Tibial nerve (tissue), 4 donors: ENCODE results near the gene PRR20E.

ENCODE experiments used
- EP300 ChIP-seq, 2 donors: sonication (generic); formaldehyde crosslinking; IDR thresholded peaks; one replicate each; pipeline ENCODE4 v1.6.1; 2017; ENCODE audit warnings: antibody characterized with exemption in 2 of 2, mild to moderate bottlenecking in 1 of 2
- POLR2A ChIP-seq, 2 donors: fragments of 450-650 bp; IDR thresholded peaks; one replicate each; pipeline ENCODE4 v1.6.1; 2017; ENCODE audit warnings: antibody characterized with exemption in 2 of 2, mild to moderate bottlenecking in 2 of 2, moderate library complexity in 2 of 2
- TF ChIP-seq, protein P1 (sequence below), 5 experiments: fragments of 200-600 bp in 3 of 5; fragments of 450-650 bp in 2 of 5; sonication (generic) in 3 of 5; IDR thresholded peaks; one replicate each; pipeline ENCODE4 v1.5.1; 2016 to 2019; ENCODE audit warnings: antibody characterized with exemption in 5 of 5, mild to moderate bottlenecking in 3 of 5, moderate library complexity in 2 of 5

DNA sequence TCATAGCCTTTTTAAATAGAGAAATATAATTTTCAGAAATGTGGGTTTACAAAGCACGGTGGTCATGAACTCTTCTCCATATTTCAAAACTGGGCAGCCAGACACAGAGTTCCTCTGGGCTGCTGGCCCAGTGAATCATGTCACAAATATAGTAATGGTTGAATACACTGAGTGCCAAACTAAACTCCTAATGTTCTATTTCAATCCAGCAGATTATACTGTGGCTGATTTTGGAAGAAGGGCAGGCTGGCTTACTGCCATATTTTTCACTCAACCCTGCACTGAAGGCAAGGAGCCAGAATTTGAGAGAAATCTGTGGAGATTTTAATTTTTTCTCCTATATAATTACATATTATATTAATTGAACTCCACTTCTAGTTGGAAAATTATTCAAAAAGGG, 43.3 kb upstream of the PRR20E start:
- TF ChIP-seq, protein P1, sequence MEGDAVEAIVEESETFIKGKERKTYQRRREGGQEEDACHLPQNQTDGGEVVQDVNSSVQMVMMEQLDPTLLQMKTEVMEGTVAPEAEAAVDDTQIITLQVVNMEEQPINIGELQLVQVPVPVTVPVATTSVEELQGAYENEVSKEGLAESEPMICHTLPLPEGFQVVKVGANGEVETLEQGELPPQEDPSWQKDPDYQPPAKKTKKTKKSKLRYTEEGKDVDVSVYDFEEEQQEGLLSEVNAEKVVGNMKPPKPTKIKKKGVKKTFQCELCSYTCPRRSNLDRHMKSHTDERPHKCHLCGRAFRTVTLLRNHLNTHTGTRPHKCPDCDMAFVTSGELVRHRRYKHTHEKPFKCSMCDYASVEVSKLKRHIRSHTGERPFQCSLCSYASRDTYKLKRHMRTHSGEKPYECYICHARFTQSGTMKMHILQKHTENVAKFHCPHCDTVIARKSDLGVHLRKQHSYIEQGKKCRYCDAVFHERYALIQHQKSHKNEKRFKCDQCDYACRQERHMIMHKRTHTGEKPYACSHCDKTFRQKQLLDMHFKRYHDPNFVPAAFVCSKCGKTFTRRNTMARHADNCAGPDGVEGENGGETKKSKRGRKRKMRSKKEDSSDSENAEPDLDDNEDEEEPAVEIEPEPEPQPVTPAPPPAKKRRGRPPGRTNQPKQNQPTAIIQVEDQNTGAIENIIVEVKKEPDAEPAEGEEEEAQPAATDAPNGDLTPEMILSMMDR (IDR thresholded peaks at IDR 0.05): no peak
- TF ChIP-seq EP300 (IDR thresholded peaks at IDR 0.05) (no peak), POLR2A (IDR thresholded peaks at IDR 0.05) (no peak)
